ENCODE results near the gene ABHD10.

Gene ABHD10

GRCh38 chr3:111955876-111956275 is 22.9 kb upstream of the ABHD10 start:
- H3K9me3 ChIP-seq (ENCODE audit: low read depth, low read length) = no peaks in the 10 kb centered on the region
- no peak for DNase-seq (ENCODE audit: low read depth, low spot score)
- TF ChIP-seq POLR2AphosphoS5 (IDR thresholded peaks at IDR 0.05; ENCODE audit: borderline replicate concordance, low read depth, low read length) (no peak), EZH2 (IDR thresholded peaks at IDR 0.05) (no peak), FOXP2 (optimal IDR thresholded peaks at IDR 0.05; ENCODE audit: control extremely low read depth, extremely low read length, insufficient read depth) (no peak)
- H3K4me3 ChIP-seq = no peak overlapping the region
- H3K9ac ChIP-seq (ENCODE audit: insufficient read length) = no peak overlapping the region
- no peaks in the 10 kb centered on the region for H3K36me3 ChIP-seq (ENCODE audit: insufficient read depth, low read length)
- H3K27ac ChIP-seq = no peak overlapping the region

GRCh38 chr3:111956449-111956848 is 22.4 kb upstream of the ABHD10 start:
- no peak overlapping the region for H3K4me3 ChIP-seq
- DNase-seq (ENCODE audit: low read depth, low spot score) = no peak
- H3K9ac ChIP-seq (ENCODE audit: insufficient read length) = no peak overlapping the region
- no peak overlapping the region for H3K27ac ChIP-seq
- TF ChIP-seq FOXP2 (optimal IDR thresholded peaks at IDR 0.05; ENCODE audit: control extremely low read depth, extremely low read length, insufficient read depth) = no peak
- TF ChIP-seq EZH2 (IDR thresholded peaks at IDR 0.05) = no peak
- no peak for TF ChIP-seq POLR2AphosphoS5 (IDR thresholded peaks at IDR 0.05; ENCODE audit: borderline replicate concordance, low read depth, low read length)
- H3K9me3 ChIP-seq (ENCODE audit: low read depth, low read length) = no peaks in the 10 kb centered on the region
- H3K36me3 ChIP-seq (ENCODE audit: insufficient read depth, low read length) = no peaks in the 10 kb centered on the region

GRCh38 chr3:111956995-111957734 is 21.7 kb upstream of the ABHD10 start:
- Histone ChIP-seq H3K9ac (ENCODE audit: insufficient read length) (no peak overlapping the region), H3K4me3 (no peak overlapping the region)
- DNase-seq (ENCODE audit: low read depth, low spot score) = no peak

GRCh38 chr3:111961461-111962164 is 17.2 kb upstream of the ABHD10 start:
- no peak for DNase-seq (ENCODE audit: low read depth, low spot score)
- no peak overlapping the region for H3K27ac ChIP-seq

More at GRCh38 chr3:111956995-111957734, 21.7 kb upstream of the ABHD10 start:
- Histone ChIP-seq H3K36me3 (ENCODE audit: insufficient read depth, low read length) (no peaks in the 10 kb centered on the region), H3K9me3 (ENCODE audit: low read depth, low read length) (no peaks in the 10 kb centered on the region), H3K27ac (no peak overlapping the region)
- TF ChIP-seq EZH2 (IDR thresholded peaks at IDR 0.05) = no peak
- TF ChIP-seq POLR2AphosphoS5 (IDR thresholded peaks at IDR 0.05; ENCODE audit: borderline replicate concordance, low read depth, low read length) = no peak
- no peak for TF ChIP-seq FOXP2 (optimal IDR thresholded peaks at IDR 0.05; ENCODE audit: control extremely low read depth, extremely low read length, insufficient read depth)

DNA sequence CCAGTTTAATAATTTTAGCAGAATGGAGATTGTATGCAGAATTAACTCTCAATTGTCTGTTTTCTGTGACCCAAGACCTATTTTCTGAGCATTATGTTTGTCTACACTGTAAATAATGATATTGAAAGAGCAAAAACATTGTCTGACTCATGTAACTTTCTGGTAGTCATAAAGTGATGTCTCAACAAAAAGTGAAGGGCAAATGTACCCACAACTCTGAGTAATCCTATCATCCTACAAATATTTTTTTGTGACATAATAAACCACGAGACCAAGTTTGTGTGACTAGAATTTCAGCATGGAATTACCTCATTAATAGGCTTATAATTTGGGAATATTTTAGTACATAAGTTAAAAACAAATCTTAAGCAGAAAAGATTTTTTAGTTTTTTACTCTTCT is 15.4 kb upstream of the ABHD10 start:
- TF ChIP-seq POLR2AphosphoS5 (IDR thresholded peaks at IDR 0.05; ENCODE audit: borderline replicate concordance, low read depth, low read length) = no peak
- TF ChIP-seq FOXP2 (optimal IDR thresholded peaks at IDR 0.05; ENCODE audit: control extremely low read depth, extremely low read length, insufficient read depth) = no peak
- H3K27ac ChIP-seq = no peak overlapping the region
- no peaks in the 10 kb centered on the region for H3K36me3 ChIP-seq (ENCODE audit: insufficient read depth, low read length)
- no peak overlapping the region for H3K4me3 ChIP-seq
- H3K9me3 ChIP-seq (ENCODE audit: low read depth, low read length) = no peaks in the 10 kb centered on the region
- no peak overlapping the region for H3K9ac ChIP-seq (ENCODE audit: insufficient read length)
- no peak for DNase-seq (ENCODE audit: low read depth, low spot score)

More at GRCh38 chr3:111961461-111962164, 17.2 kb upstream of the ABHD10 start:
- no peak for TF ChIP-seq POLR2AphosphoS5 (IDR thresholded peaks at IDR 0.05; ENCODE audit: borderline replicate concordance, low read depth, low read length)
- no peak for TF ChIP-seq EZH2 (IDR thresholded peaks at IDR 0.05)
- no peak for TF ChIP-seq FOXP2 (optimal IDR thresholded peaks at IDR 0.05; ENCODE audit: control extremely low read depth, extremely low read length, insufficient read depth)
- Histone ChIP-seq H3K9me3 (ENCODE audit: low read depth, low read length) (no peaks in the 10 kb centered on the region), H3K9ac (ENCODE audit: insufficient read length) (no peak overlapping the region), H3K36me3 (ENCODE audit: insufficient read depth, low read length) (no peaks in the 10 kb centered on the region), H3K4me3 (no peak overlapping the region)

- Histone ChIP-seq H3K36me3 (ENCODE audit: insufficient read depth, low read length) (no peaks in the 10 kb centered on the region), H3K4me3 (no peak overlapping the region), H3K9me3 (ENCODE audit: low read depth, low read length) (no peaks in the 10 kb centered on the region), H3K9ac (ENCODE audit: insufficient read length) (no peak overlapping the region), H3K27ac (no peak overlapping the region)
- TF ChIP-seq FOXP2 (optimal IDR thresholded peaks at IDR 0.05; ENCODE audit: control extremely low read depth, extremely low read length, insufficient read depth) = no peak
- TF ChIP-seq EZH2 (IDR thresholded peaks at IDR 0.05) = no peak
- TF ChIP-seq POLR2AphosphoS5 (IDR thresholded peaks at IDR 0.05; ENCODE audit: borderline replicate concordance, low read depth, low read length) = no peak
- DNase-seq (ENCODE audit: low read depth, low spot score) = no peak
These were observed 13.3 kb upstream of the ABHD10 start for GRCh38 chr3:111965484-111965883.

DNA sequence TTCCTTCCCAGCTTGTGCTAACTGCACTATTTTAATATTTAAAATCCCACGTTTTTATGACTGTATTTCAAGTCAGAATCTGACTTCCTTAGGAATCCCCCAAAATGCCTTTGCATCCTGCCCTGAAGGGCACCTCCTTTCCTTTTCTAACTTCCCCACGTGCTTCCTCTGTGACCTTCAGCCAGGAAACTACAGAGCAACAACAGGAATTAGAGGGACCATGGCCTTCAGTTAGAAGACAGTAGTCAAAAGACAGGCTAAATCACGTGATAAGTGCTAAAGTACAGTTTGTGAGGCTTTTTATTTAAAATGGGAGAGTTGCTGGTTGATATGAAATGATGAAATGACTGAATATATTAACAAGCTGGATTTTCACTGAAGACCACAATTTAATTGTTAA is 11.8 kb upstream of the ABHD10 start:
- H3K9me3 ChIP-seq (ENCODE audit: low read depth, low read length) = no peaks in the 10 kb centered on the region
- DNase-seq (ENCODE audit: low read depth, low spot score) = no peak
- H3K9ac ChIP-seq (ENCODE audit: insufficient read length) = peak overlapping the region; percentile 16
- H3K4me3 ChIP-seq = peak overlapping the region; percentile 55
- H3K36me3 ChIP-seq (ENCODE audit: insufficient read depth, low read length) = no peaks in the 10 kb centered on the region
- H3K27ac ChIP-seq = no peak overlapping the region
- TF ChIP-seq FOXP2 (optimal IDR thresholded peaks at IDR 0.05; ENCODE audit: control extremely low read depth, extremely low read length, insufficient read depth) = no peak
- no peak for TF ChIP-seq POLR2AphosphoS5 (IDR thresholded peaks at IDR 0.05; ENCODE audit: borderline replicate concordance, low read depth, low read length)

DNA sequence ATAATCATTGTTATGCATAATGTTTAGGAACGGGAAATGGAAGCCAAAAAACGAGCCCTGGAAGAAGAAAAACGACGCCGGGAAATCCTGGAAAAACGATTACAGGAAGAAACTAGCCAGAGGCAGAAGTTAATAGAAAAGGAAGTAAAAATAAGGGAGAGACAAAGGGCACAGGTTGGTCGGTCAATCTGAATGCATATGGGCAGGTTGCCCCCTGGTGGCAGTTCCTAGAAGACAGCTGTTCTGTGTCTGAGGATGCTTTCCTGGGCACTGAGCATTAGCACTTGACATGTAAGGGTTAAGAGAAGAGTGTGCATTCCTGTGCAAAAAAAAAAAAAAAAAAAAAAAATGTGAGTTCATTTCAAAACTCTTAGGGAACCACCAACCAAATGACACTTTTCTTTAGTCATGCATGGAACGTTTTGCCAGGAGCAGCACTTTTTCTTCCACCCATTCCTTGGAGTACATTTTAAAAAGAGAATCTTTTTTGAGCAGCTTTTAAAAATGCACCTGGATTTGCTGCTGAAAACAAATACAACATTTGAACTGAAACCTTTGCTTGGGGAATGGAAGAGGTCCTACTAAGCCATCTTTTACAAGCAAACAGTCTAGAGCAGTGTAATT is 11.1 kb upstream of the ABHD10 start:
- DNase-seq (ENCODE audit: low read depth, low spot score) = peak; percentile 34
- no peaks in the 10 kb centered on the region for H3K36me3 ChIP-seq (ENCODE audit: insufficient read depth, low read length)
- peak overlapping the region; percentile 55 for H3K4me3 ChIP-seq
- H3K9ac ChIP-seq (ENCODE audit: insufficient read length) = peak overlapping the region; percentile 16
- no peaks in the 10 kb centered on the region for H3K9me3 ChIP-seq (ENCODE audit: low read depth, low read length)
- TF ChIP-seq EZH2 (IDR thresholded peaks at IDR 0.05) = no peak
- TF ChIP-seq FOXP2 (optimal IDR thresholded peaks at IDR 0.05; ENCODE audit: control extremely low read depth, extremely low read length, insufficient read depth) = no peak
- no peak for TF ChIP-seq POLR2AphosphoS5 (IDR thresholded peaks at IDR 0.05; ENCODE audit: borderline replicate concordance, low read depth, low read length)
- H3K27ac ChIP-seq = no peak overlapping the region

Measured in SK-N-MC (cell line).